Mucosa of stomach (tissue), 1 donor: ENCODE data around the gene ITCH.
"Not testable (repeated sequence)": the region's sequence is repeated elsewhere in the genome, so short reads cannot be mapped to it uniquely, and the experiment has no call there.

Experiments
- H3K27me3 ChIP-seq: one replicate; pipeline ENCODE4 v1.7.0; 2013; ENCODE audit warnings: mild to moderate bottlenecking, low read length; ENCODE audit not compliant: control insufficient read depth, insufficient read depth
- H3K36me3 ChIP-seq: one replicate; pipeline ENCODE4 v1.7.0; 2013; ENCODE audit warnings: low read length; ENCODE audit not compliant: control insufficient read depth, insufficient read depth
- H3K4me1 ChIP-seq: one replicate; pipeline ENCODE4 v1.7.0; 2013; ENCODE audit warnings: mild to moderate bottlenecking, low read length; ENCODE audit not compliant: control insufficient read depth, insufficient read depth
- H3K4me3 ChIP-seq: one replicate; pipeline ENCODE4 v1.7.0; 2013; ENCODE audit warnings: low read length
- H3K9ac ChIP-seq: one replicate; pipeline ENCODE4 v1.7.0; 2013; ENCODE audit warnings: mild to moderate bottlenecking, low read length, moderate library complexity
- H3K9me3 ChIP-seq: one replicate; pipeline ENCODE4 v1.7.0; 2013; ENCODE audit warnings: mild to moderate bottlenecking, low read length, moderate library complexity; ENCODE audit not compliant: control insufficient read depth
- donor health status: Pancreatic carcinoma.

The ITCH gene

GRCh38 chr20:34363062-34363464, at the start of gene ITCH:
Gene ITCH, plus strand, starts transcription at chr20:34363273. Its CDS starts 30,539 bp downstream, at chr20:34393812.
- H3K36me3 ChIP-seq: no peaks in the 10 kb centered on the region
- H3K4me1 ChIP-seq: peaks cover 25% of the 10 kb centered on the region
- peak within 1 kb of the TSS; percentile 97 for H3K9ac ChIP-seq
- H3K9me3 ChIP-seq: no peaks in the 10 kb centered on the region
- no peaks in the 10 kb centered on the region for H3K27me3 ChIP-seq
- peak within 1 kb of the TSS; percentile 43 for H3K4me3 ChIP-seq

GRCh38 chr20:34315236-34315635, 47.8 kb upstream of the ITCH start:
- Histone ChIP-seq H3K9me3 (no peaks in the 10 kb centered on the region), H3K27me3 (no peaks in the 10 kb centered on the region), H3K36me3 (no peaks in the 10 kb centered on the region), H3K4me1 (peaks cover 28% of the 10 kb centered on the region), H3K9ac (no peak overlapping the region), H3K4me3 (no peak overlapping the region)

GRCh38 chr20:34316196-34316814, 46.8 kb upstream of the ITCH start:
- Histone ChIP-seq H3K9me3 (no peaks in the 10 kb centered on the region), H3K36me3 (no peaks in the 10 kb centered on the region), H3K9ac (no peak overlapping the region), H3K4me1 (peaks cover 23% of the 10 kb centered on the region), H3K4me3 (no peak overlapping the region), H3K27me3 (no peaks in the 10 kb centered on the region)

GRCh38 chr20:34318609-34319443, 44.2 kb upstream of the ITCH start:
- Histone ChIP-seq H3K9ac (no peak overlapping the region), H3K9me3 (no peaks in the 10 kb centered on the region), H3K4me3 (no peak overlapping the region), H3K36me3 (no peaks in the 10 kb centered on the region), H3K4me1 (peaks cover 26% of the 10 kb centered on the region), H3K27me3 (no peaks in the 10 kb centered on the region)

- Histone ChIP-seq H3K9ac (no peak overlapping the region), H3K27me3 (no peaks in the 10 kb centered on the region), H3K4me1 (peaks cover 26% of the 10 kb centered on the region), H3K9me3 (no peaks in the 10 kb centered on the region), H3K36me3 (no peaks in the 10 kb centered on the region), H3K4me3 (no peak overlapping the region)
These were observed 42.2 kb upstream of the ITCH start for GRCh38 chr20:34320861-34321260.

GRCh38 chr20:34322267-34323105, 40.6 kb upstream of the ITCH start:
- Histone ChIP-seq H3K36me3 (no peaks in the 10 kb centered on the region), H3K9me3 (no peaks in the 10 kb centered on the region), H3K9ac (no peak overlapping the region), H3K27me3 (no peaks in the 10 kb centered on the region), H3K4me1 (peaks cover 26% of the 10 kb centered on the region), H3K4me3 (no peak overlapping the region)

GRCh38 chr20:34324541-34324940, 38.5 kb upstream of the ITCH start:
- no peaks in the 10 kb centered on the region for H3K9me3 ChIP-seq
- no peaks in the 10 kb centered on the region for H3K27me3 ChIP-seq
- H3K4me3 ChIP-seq: no peak overlapping the region
- peaks cover 16% of the 10 kb centered on the region for H3K4me1 ChIP-seq
- no peak overlapping the region for H3K9ac ChIP-seq
- H3K36me3 ChIP-seq: no peaks in the 10 kb centered on the region

GRCh38 chr20:34328207-34328606, 34.9 kb upstream of the ITCH start:
- not testable (repeated sequence) for H3K9me3 ChIP-seq, H3K4me3 ChIP-seq, H3K4me1 ChIP-seq, H3K36me3 ChIP-seq, H3K9ac ChIP-seq, H3K27me3 ChIP-seq

- Histone ChIP-seq H3K9ac (no peak overlapping the region), H3K27me3 (no peaks in the 10 kb centered on the region), H3K4me3 (no peak overlapping the region), H3K9me3 (no peaks in the 10 kb centered on the region), H3K36me3 (no peaks in the 10 kb centered on the region), H3K4me1 (no peaks in the 10 kb centered on the region)
These were observed 34.0 kb upstream of the ITCH start for GRCh38 chr20:34328928-34329677.

GRCh38 chr20:34330861-34331544, 32.1 kb upstream of the ITCH start:
- not testable (repeated sequence) for H3K4me1 ChIP-seq, H3K36me3 ChIP-seq, H3K9ac ChIP-seq, H3K27me3 ChIP-seq, H3K9me3 ChIP-seq, H3K4me3 ChIP-seq

- H3K36me3 ChIP-seq: no peaks in the 10 kb centered on the region
- H3K9me3 ChIP-seq: no peaks in the 10 kb centered on the region
- no peaks in the 10 kb centered on the region for H3K4me1 ChIP-seq
- no peaks in the 10 kb centered on the region for H3K27me3 ChIP-seq
- H3K9ac ChIP-seq: no peak overlapping the region
- H3K4me3 ChIP-seq: no peak overlapping the region
These were observed 31.2 kb upstream of the ITCH start for GRCh38 chr20:34331838-34332237.
